Fibroblast of lung (primary cell): ENCODE data around the gene HS3ST3B1. TPM values are rescaled to one million over a fixed set of nuclear protein-coding genes. Genes with fewer than 3 reads are reported as not detected.
A peak's percentile ranks its signal among the peaks of the same experiment; 100 is the strongest.

Experiments used
- DNase-seq, 2 donors: peaks; one replicate each; pipeline versions ENCODE4 v3.0.0 to v3.0.0-alpha.2; 2010; ENCODE audit warnings: low read depth in 2 of 2
- H2AFZ ChIP-seq: 2 replicates; pipeline ENCODE4 v1.5.1; 2012; ENCODE audit warnings: low read length, control low read depth, inconsistent platforms
- H3K27ac ChIP-seq: 2 replicates; pipeline ENCODE4 v1.5.1; 2011; ENCODE audit warnings: low read length, control low read depth; ENCODE audit not compliant: insufficient read depth
- H3K27me3 ChIP-seq: 2 replicates; pipeline ENCODE4 v1.5.1; 2011; ENCODE audit warnings: mild to moderate bottlenecking, low read length; ENCODE audit not compliant: control insufficient read depth, insufficient read depth
- H3K36me3 ChIP-seq: 2 replicates; pipeline ENCODE4 v1.5.1; 2011; ENCODE audit warnings: low read length; ENCODE audit not compliant: control insufficient read depth, insufficient read depth
- H3K4me1 ChIP-seq: 2 replicates; pipeline ENCODE4 v1.5.1; 2011; ENCODE audit warnings: low read length; ENCODE audit not compliant: control insufficient read depth, insufficient read depth; ENCODE audit errors: extremely low read depth
- H3K4me2 ChIP-seq: 2 replicates; pipeline ENCODE4 v1.5.1; 2011; ENCODE audit warnings: low read length, control low read depth; ENCODE audit not compliant: insufficient read depth; ENCODE audit errors: extremely low read depth
- H3K4me3 ChIP-seq, 4 experiments: fragments of 200-600 bp in 1 of 4; sonication (generic) in 1 of 4; replicated peaks in 1 of 4; 2 replicates each; pipeline ENCODE4 v1.5.1; 2011 to 2016; ENCODE audit warnings: low read length in 4 of 4, low read depth in 3 of 4, mild to moderate bottlenecking in 3 of 4, control low read depth in 2 of 4, inconsistent platforms in 1 of 4, mixed read lengths in 1 of 4; ENCODE audit not compliant: insufficient read depth in 1 of 4; ENCODE audit errors: control extremely low read depth in 1 of 4
- H3K79me2 ChIP-seq: 2 replicates; pipeline ENCODE4 v1.5.1; 2012; ENCODE audit warnings: mild to moderate bottlenecking, low read length, inconsistent platforms; ENCODE audit not compliant: control insufficient read depth, insufficient read depth
- H3K9ac ChIP-seq: 2 replicates; pipeline ENCODE4 v1.5.1; 2011; ENCODE audit warnings: mild to moderate bottlenecking, low read length, control low read depth; ENCODE audit not compliant: insufficient read depth
- H3K9me3 ChIP-seq: 2 replicates; pipeline ENCODE4 v1.5.1; 2012; ENCODE audit warnings: low read depth, low read length; ENCODE audit not compliant: control insufficient read depth, insufficient read depth
- H4K20me1 ChIP-seq: 2 replicates; pipeline ENCODE4 v1.5.1; 2011; ENCODE audit warnings: low read length; ENCODE audit not compliant: control insufficient read depth, insufficient read depth; ENCODE audit errors: extremely low read depth
- EZH2 ChIP-seq: IDR thresholded peaks from 2 replicates; pipeline ENCODE4 v1.5.1; 2012; ENCODE audit warnings: low read length, control low read depth, mild to moderate bottlenecking; ENCODE audit errors: missing control alignments
- polyA plus RNA-seq, 2 donors: library from polyadenylated mRNA; depleted of rRNA in 1 of 2; stranded (reverse) in 1 of 2; unstranded in 1 of 2; fragments of >200 nt; gene quantifications; 2 replicates each; pipeline ENCODE4 v1.2.1, GENCODE V29; 2011 to 2012; ENCODE audit warnings: missing spikeins in 1 of 2
- total RNA-seq: library from RNA; depleted of rRNA; stranded (reverse); fragments of >200 nt; gene quantifications from 2 replicates; pipeline ENCODE4 v1.2.1, GENCODE V29; 2014
- TF ChIP-seq, protein P1 (sequence below), 2 donors: IDR thresholded peaks in 1 of 2; conservative IDR thresholded peaks in 1 of 2; 1 replicate in 1 of 2; 2 replicates in 1 of 2; pipeline ENCODE4 v1.5.1; 2011 to 2012; ENCODE audit warnings: low read length in 2 of 2, control low read depth in 1 of 2, inconsistent platforms in 1 of 2, low read depth in 1 of 2, mild to moderate bottlenecking in 1 of 2

Gene HS3ST3B1
- total and polyA plus RNA-seq, 2 donors (not counting 1 experiment from before 2014, with no cell fraction given) = 3.4 to 17.2 TPM

DNA sequence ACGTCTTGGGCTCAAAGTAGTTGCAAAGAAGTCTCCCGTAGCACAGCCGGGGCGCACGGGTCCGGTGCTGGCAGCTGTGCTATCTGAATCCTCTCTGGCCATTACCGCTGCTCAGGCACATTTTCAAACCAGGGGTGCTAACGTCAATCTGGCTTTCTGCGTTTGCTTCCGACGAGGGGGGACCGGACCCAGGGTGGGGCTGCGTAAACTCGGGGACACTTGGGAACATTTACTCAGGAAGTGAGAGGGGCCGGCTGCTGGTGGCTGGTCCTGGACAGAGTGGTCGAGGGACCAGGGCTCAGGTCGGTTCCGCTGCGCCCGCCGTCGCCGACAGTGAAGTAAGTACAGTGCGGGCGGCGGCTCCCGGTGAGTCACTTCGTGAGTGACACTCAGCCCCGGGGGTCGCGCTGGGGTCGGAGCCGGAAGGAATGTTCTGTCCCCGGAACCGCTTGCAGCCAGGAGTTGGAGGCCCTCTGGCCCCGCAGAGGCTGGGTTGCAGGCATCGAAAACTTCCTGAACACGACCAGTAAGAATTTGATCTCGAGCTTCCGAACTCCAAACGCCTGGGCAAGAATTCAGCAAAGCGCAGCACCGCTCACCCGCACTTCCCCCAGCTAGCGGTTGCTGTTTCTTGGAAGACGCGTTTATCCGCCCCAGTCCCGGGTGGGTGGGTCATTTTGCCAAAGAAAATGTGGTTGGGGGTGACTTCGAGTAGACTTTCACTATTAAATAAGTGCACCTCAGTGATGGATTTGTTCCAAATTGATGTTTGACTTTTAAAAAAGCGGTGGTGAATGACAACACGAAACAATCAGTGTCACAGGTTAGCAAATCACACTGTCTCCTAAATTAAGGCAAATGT lies 1.4 kb upstream of the HS3ST3B1 start:
- H3K4me2 ChIP-seq = peak overlapping the region; percentile 69
- H3K9ac ChIP-seq = peak overlapping the region; percentile 44
- H3K79me2 ChIP-seq = peaks cover 36% of the 10 kb centered on the region
- peak overlapping the region; percentile 63 for H2AFZ ChIP-seq
- DNase-seq = peak; percentile 63 to 69
- no peaks in the 10 kb centered on the region for H4K20me1 ChIP-seq
- no peaks in the 10 kb centered on the region for H3K9me3 ChIP-seq
- H3K27ac ChIP-seq = peak overlapping the region; percentile 91
- TF ChIP-seq EZH2 = no peak
- no peaks in the 10 kb centered on the region for H3K27me3 ChIP-seq
- H3K4me3 ChIP-seq = peak overlapping the region; percentile 38 to 95 (median 52)
- peaks cover 2% of the 10 kb centered on the region for H3K36me3 ChIP-seq
- H3K4me1 ChIP-seq = peaks cover 5% of the 10 kb centered on the region

DNA sequence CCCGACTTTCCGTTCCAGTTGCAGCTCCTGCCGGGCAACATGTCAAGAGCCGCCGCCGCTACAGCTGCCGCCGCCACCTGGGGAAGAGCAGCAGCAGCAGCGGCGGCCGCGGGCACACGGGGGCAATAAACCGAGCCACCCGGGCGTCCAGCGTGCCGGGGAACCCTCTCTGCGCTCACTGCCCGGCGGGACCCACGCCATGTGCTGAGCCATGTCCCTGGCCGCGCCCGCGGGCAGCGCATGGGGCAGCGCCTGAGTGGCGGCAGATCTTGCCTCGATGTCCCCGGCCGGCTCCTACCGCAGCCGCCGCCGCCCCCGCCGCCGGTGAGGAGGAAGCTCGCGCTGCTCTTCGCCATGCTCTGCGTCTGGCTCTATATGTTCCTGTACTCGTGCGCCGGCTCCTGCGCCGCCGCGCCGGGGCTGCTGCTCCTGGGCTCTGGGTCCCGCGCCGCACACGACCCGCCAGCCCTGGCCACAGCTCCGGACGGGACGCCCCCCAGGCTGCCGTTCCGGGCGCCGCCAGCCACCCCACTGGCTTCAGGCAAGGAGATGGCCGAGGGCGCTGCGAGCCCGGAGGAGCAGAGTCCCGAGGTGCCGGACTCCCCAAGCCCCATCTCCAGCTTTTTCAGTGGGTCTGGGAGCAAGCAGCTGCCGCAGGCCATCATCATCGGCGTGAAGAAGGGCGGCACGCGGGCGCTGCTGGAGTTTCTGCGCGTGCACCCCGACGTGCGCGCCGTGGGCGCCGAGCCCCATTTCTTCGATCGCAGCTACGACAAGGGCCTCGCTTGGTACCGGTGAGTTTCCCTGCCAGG lies 604 bp downstream of the HS3ST3B1 start:
- H3K36me3 ChIP-seq = peaks cover 2% of the 10 kb centered on the region
- H3K4me2 ChIP-seq = peak overlapping the region; percentile 48
- H3K27ac ChIP-seq = peak overlapping the region; percentile 88
- no peaks in the 10 kb centered on the region for H3K9me3 ChIP-seq
- H3K4me3 ChIP-seq = peak overlapping the region; percentile 89 to 95 (median 94)
- H3K79me2 ChIP-seq = peaks cover 55% of the 10 kb centered on the region
- peak overlapping the region; percentile 81 for H3K9ac ChIP-seq
- TF ChIP-seq, protein P1, sequence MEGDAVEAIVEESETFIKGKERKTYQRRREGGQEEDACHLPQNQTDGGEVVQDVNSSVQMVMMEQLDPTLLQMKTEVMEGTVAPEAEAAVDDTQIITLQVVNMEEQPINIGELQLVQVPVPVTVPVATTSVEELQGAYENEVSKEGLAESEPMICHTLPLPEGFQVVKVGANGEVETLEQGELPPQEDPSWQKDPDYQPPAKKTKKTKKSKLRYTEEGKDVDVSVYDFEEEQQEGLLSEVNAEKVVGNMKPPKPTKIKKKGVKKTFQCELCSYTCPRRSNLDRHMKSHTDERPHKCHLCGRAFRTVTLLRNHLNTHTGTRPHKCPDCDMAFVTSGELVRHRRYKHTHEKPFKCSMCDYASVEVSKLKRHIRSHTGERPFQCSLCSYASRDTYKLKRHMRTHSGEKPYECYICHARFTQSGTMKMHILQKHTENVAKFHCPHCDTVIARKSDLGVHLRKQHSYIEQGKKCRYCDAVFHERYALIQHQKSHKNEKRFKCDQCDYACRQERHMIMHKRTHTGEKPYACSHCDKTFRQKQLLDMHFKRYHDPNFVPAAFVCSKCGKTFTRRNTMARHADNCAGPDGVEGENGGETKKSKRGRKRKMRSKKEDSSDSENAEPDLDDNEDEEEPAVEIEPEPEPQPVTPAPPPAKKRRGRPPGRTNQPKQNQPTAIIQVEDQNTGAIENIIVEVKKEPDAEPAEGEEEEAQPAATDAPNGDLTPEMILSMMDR (conservative IDR thresholded peaks at IDR 0.05 in 1 of 2, IDR thresholded peaks at IDR 0.05 in 1 of 2; ENCODE audit: low read depth in 1 of 2, low read length in 2 of 2) = no peak
- no peak for TF ChIP-seq EZH2
- H3K4me1 ChIP-seq = peaks cover 5% of the 10 kb centered on the region
- no peaks in the 10 kb centered on the region for H4K20me1 ChIP-seq
- peak overlapping the region; percentile 73 for H2AFZ ChIP-seq
- no peaks in the 10 kb centered on the region for H3K27me3 ChIP-seq
- peak in 1 of 2 donors; percentile 42 for DNase-seq

DNA sequence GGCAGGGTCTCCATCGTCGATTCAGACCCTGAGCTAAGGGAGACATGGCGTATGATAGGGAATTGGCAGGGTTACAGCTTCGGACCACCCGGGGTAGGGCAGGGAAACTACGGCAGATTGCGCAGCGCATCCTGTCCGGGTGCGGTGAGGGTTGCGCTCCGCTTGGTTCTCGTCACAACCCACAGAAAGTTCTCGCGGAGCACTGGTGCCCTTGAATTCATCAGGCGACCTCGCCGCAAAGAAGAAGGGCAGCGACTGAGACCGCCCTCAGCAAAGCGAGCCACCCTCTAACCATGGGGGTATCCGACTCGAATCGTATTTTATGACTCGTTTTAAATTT lies 1.2 kb downstream of the HS3ST3B1 start:
- Histone ChIP-seq H3K79me2 (peaks cover 57% of the 10 kb centered on the region), H2AFZ (peak overlapping the region; percentile 73), H3K27ac (peak overlapping the region; percentile 88), H3K36me3 (peaks cover 2% of the 10 kb centered on the region), H4K20me1 (no peaks in the 10 kb centered on the region), H3K4me1 (peaks cover 5% of the 10 kb centered on the region), H3K9me3 (no peaks in the 10 kb centered on the region), H3K4me3 (peak overlapping the region; percentile 89 to 95 (median 94)), H3K9ac (peak overlapping the region; percentile 81), H3K27me3 (no peaks in the 10 kb centered on the region), H3K4me2 (peak overlapping the region; percentile 48)
- TF ChIP-seq, protein P1 (conservative IDR thresholded peaks at IDR 0.05 in 1 of 2, IDR thresholded peaks at IDR 0.05 in 1 of 2; ENCODE audit: low read depth in 1 of 2, low read length in 2 of 2) = no peak
- no peak for TF ChIP-seq EZH2
- DNase-seq = peak; percentile 55 to 65
